GM08714 (cell line): ENCODE data around the gene INHBE.
"Not testable (repeated sequence)": the region's sequence is repeated elsewhere in the genome, so short reads cannot be mapped to it uniquely, and the experiment has no call there.

Experiments used
- H3K4me3 ChIP-seq: fragments of 200-500 bp; sonication (Bioruptor generic); 2 replicates; pipeline ENCODE4 v1.5.1; 2014; ENCODE audit warnings: mild to moderate bottlenecking, low read length, inconsistent platforms
- ZNF274 ChIP-seq: IDR thresholded peaks from 2 replicates; pipeline ENCODE4 v1.6.1; 2012; ENCODE audit warnings: mild to moderate bottlenecking, low read depth, low read length

The INHBE gene

GRCh38 chr12:57430931-57431566, 24.1 kb upstream of the INHBE start, which contains the start of gene R3HDM2:
Gene R3HDM2 (minus strand): TSS chr12:57431043. CDS start chr12:57310428, 120,615 bp downstream.
- no peak for TF ChIP-seq ZNF274
- H3K4me3 ChIP-seq, result peak within 1 kb of the TSS; percentile 96

GRCh38 chr12:57431654-57432188, 23.4 kb upstream of the INHBE start:
- TF ChIP-seq ZNF274, result no peak
- H3K4me3 ChIP-seq, result no peak overlapping the region; the same call in 1 of the 2 replicates

GRCh38 chr12:57433370-57433769, 21.7 kb upstream of the INHBE start:
- TF ChIP-seq ZNF274, result no peak
- H3K4me3 ChIP-seq, result no peak overlapping the region

- TF ChIP-seq ZNF274, result no peak
- no peak within 1 kb of the TSS for H3K4me3 ChIP-seq
These were observed 20.4 kb upstream of the INHBE start, which contains the start of gene INHBC for GRCh38 chr12:57434517-57435223. Gene INHBC (plus strand): TSS chr12:57434784. CDS start chr12:57434887, 103 bp downstream.

GRCh38 chr12:57435293-57435692, 19.8 kb upstream of the INHBE start:
- TF ChIP-seq ZNF274, result no peak
- no peak overlapping the region for H3K4me3 ChIP-seq

GRCh38 chr12:57438400-57438799, 16.7 kb upstream of the INHBE start:
- no peak overlapping the region for H3K4me3 ChIP-seq
- no peak for TF ChIP-seq ZNF274

GRCh38 chr12:57439762-57440266, 15.3 kb upstream of the INHBE start:
- TF ChIP-seq ZNF274, result no peak
- no peak overlapping the region for H3K4me3 ChIP-seq

- H3K4me3 ChIP-seq, result not testable (repeated sequence)
These were observed 13.7 kb upstream of the INHBE start for GRCh38 chr12:57441393-57441792.

- H3K4me3 ChIP-seq, result no peak overlapping the region
- no peak for TF ChIP-seq ZNF274
These were observed 13.2 kb upstream of the INHBE start for GRCh38 chr12:57441846-57442427.

GRCh38 chr12:57444337-57444736, 10.8 kb upstream of the INHBE start:
- H3K4me3 ChIP-seq, result not testable (repeated sequence)

GRCh38 chr12:57444744-57445143, 10.4 kb upstream of the INHBE start:
- H3K4me3 ChIP-seq, result no peak overlapping the region

GRCh38 chr12:57446292-57446960, 8.7 kb upstream of the INHBE start:
- no peak for TF ChIP-seq ZNF274
- no peak overlapping the region for H3K4me3 ChIP-seq

More at GRCh38 chr12:57444744-57445143, 10.4 kb upstream of the INHBE start:
- no peak for TF ChIP-seq ZNF274

GRCh38 chr12:57448669-57449068, 6.4 kb upstream of the INHBE start:
- TF ChIP-seq ZNF274, result no peak
- H3K4me3 ChIP-seq, result no peak overlapping the region

GRCh38 chr12:57449375-57449774, 5.7 kb upstream of the INHBE start:
- H3K4me3 ChIP-seq, result no peak overlapping the region
- no peak for TF ChIP-seq ZNF274
